ENCODE measurements around the gene CHMP2A. TPM values are rescaled to one million over a fixed set of nuclear protein-coding genes. Genes with fewer than 3 reads are reported as not detected.

CHMP2A gene
- total and polyA plus RNA-seq, 2 of the 13 experiments (the other 11 are each of a cell fraction or from before 2014, with no cell fraction given) = 49.7 to 55.0 TPM

- TF ChIP-seq TFDP2 (CRISPR knock-in tag; IDR thresholded peaks at IDR 0.05) (peak; percentile 91), ZNF543 (CRISPR knock-in tag; IDR thresholded peaks at IDR 0.05) (peak; percentile 51; the same call in 1 of the 2 replicates), ZNF407 (CRISPR knock-in tag; IDR thresholded peaks at IDR 0.05; ENCODE audit: not compliant biosample characterization) (no peak), SP4 (CRISPR knock-in tag; IDR thresholded peaks at IDR 0.05) (peak; percentile 87; the same call in 1 of the 2 replicates), ZMAT3 (CRISPR knock-in tag; conservative IDR thresholded peaks at IDR 0.05) (no peak), CREB1 (IDR thresholded peaks at IDR 0.05) (peak; percentile 38; the same call in 1 of the 2 replicates), CREB1 (CRISPR knock-in tag; IDR thresholded peaks at IDR 0.05) (no peak), LBX2 (CRISPR knock-in tag; IDR thresholded peaks at IDR 0.05; ENCODE audit: borderline replicate concordance) (peak; percentile 29; the same call in 1 of the 2 replicates), NCOR1 (IDR thresholded peaks at IDR 0.05; ENCODE audit: borderline replicate concordance, low read length) (no peak), ZNF782 (CRISPR knock-in tag; IDR thresholded peaks at IDR 0.05; ENCODE audit: borderline replicate concordance) (peak; percentile 55), ZSCAN9 (CRISPR knock-in tag; IDR thresholded peaks at IDR 0.05; ENCODE audit: borderline replicate concordance) (0 out of 2 replicates have a peak, but pooled peaks have one; percentile 36), EP300 (IDR thresholded peaks at IDR 0.05; ENCODE audit: low read depth in 2 of 2, low read length in 2 of 2) (no peak), EP300 (CRISPR knock-in tag; IDR thresholded peaks at IDR 0.05; ENCODE audit: borderline replicate concordance) (peak; percentile 17; the same call in 1 of the 2 replicates), ZBTB34 (CRISPR knock-in tag; IDR thresholded peaks at IDR 0.05) (no peak), SMARCE1 (IDR thresholded peaks at IDR 0.05; ENCODE audit: borderline replicate concordance) (no peak), ZNF121 (CRISPR knock-in tag; IDR thresholded peaks at IDR 0.05) (no peak), RCOR2 (CRISPR knock-in tag; IDR thresholded peaks at IDR 0.05) (no peak), ZNF44 (CRISPR knock-in tag; IDR thresholded peaks at IDR 0.05) (no peak), RELA (CRISPR knock-in tag; IDR thresholded peaks at IDR 0.05) (peak; percentile 91)
These were observed 41.0 kb downstream of the CHMP2A start (continued) for GRCh38 chr19:58513694-58514563.
